RCC 7860 (cell line): Measurements from ENCODE around the gene LTBP4.

Experiments
- DNase-seq: peaks from one replicate; pipeline ENCODE4 v3.0.0-alpha.2; 2015; ENCODE audit warnings: low spot score
- FAIRE-seq: peaks from 2 replicates; lab custom pipeline; 2012; peaks lifted over from hg19 to GRCh38; lab: Jason Lieb, UNC

LTBP4 gene

GRCh38 chr19:40659116-40659515, 57.9 kb downstream of the LTBP4 start:
- FAIRE-seq, result no peak
- DNase-seq, result no peak

GRCh38 chr19:40659566-40659965, 58.4 kb downstream of the LTBP4 start:
- FAIRE-seq, result no peak

GRCh38 chr19:40661616-40662015, 60.4 kb downstream of the LTBP4 start:
- DNase-seq, result no peak
- FAIRE-seq, result no peak

More at GRCh38 chr19:40659566-40659965, 58.4 kb downstream of the LTBP4 start:
- DNase-seq, result no peak

- FAIRE-seq (no peak), DNase-seq (peak; percentile 45)
These were observed 61.9 kb downstream of the LTBP4 start for GRCh38 chr19:40662925-40663694.

- DNase-seq, result peak; percentile 42
- no peak for FAIRE-seq
These were observed 62.8 kb downstream of the LTBP4 start for GRCh38 chr19:40663695-40664692.

- FAIRE-seq (no peak), DNase-seq (no peak)
These were observed 65.8 kb downstream of the LTBP4 start for GRCh38 chr19:40666803-40667438.

- FAIRE-seq, result no peak
- no peak for DNase-seq
These were observed 66.4 kb downstream of the LTBP4 start for GRCh38 chr19:40667602-40668001.

- DNase-seq, result no peak
- no peak for FAIRE-seq
These were observed 67.9 kb downstream of the LTBP4 start for GRCh38 chr19:40668991-40669614.

GRCh38 chr19:40671404-40671803, 70.2 kb downstream of the LTBP4 start:
- FAIRE-seq, result no peak
- no peak for DNase-seq

GRCh38 chr19:40672038-40672437, 70.9 kb downstream of the LTBP4 start:
- DNase-seq, result no peak
- no peak for FAIRE-seq

GRCh38 chr19:40672573-40673299, 71.6 kb downstream of the LTBP4 start:
- DNase-seq (no peak), FAIRE-seq (no peak)

GRCh38 chr19:40673397-40673796, 72.2 kb downstream of the LTBP4 start:
- FAIRE-seq, result no peak

GRCh38 chr19:40674291-40674690, 73.1 kb downstream of the LTBP4 start:
- no peak for DNase-seq
- FAIRE-seq, result no peak

More at GRCh38 chr19:40673397-40673796, 72.2 kb downstream of the LTBP4 start:
- no peak for DNase-seq

GRCh38 chr19:40677156-40677555, 76.0 kb downstream of the LTBP4 start:
- FAIRE-seq, result no peak
- no peak for DNase-seq
